Activated CD4-positive, alpha-beta T cell treated with anti-CD3 and anti-CD28 coated beads for 36 hours (primary cell): ENCODE measurements around the gene FNDC3A. TPM values are rescaled to one million over a fixed set of nuclear protein-coding genes. Genes with fewer than 3 reads are reported as not detected.
A peak's percentile ranks its signal among the peaks of the same experiment; 100 is the strongest.
"Not testable (repeated sequence)": the region's sequence is repeated elsewhere in the genome, so short reads cannot be mapped to it uniquely, and the experiment has no call there.

Source experiments
- ATAC-seq: fragments of 200-7000 bp; cut with Tn5 transposase; one replicate; pipeline ENCODE4 v1.10.0; 2021; ENCODE audit warnings: mild to moderate bottlenecking, moderate library complexity
- CTCF ChIA-PET: fragments of 350-600 bp; sonication (Branson Sonifier 250); formaldehyde crosslinking; loops from one replicate; lab custom pipeline; 2021; ENCODE audit warnings: antibody characterized with exemption; lab: Charles Lee
- POLR2A ChIA-PET: fragments of 350-600 bp; sonication (Branson Sonifier 250); formaldehyde crosslinking; loops from one replicate; lab custom pipeline; 2021; ENCODE audit warnings: antibody characterized with exemption, inconsistent platforms; lab: Charles Lee
- DNase-seq: peaks from one replicate; pipeline ENCODE4 v3.0.0-alpha.2; 2020
- H3K27ac Mint-ChIP-seq: one replicate; pipeline ENCODE4 v1.8.0; 2021; ENCODE audit warnings: mixed read lengths
- H3K27me3 Mint-ChIP-seq: one replicate; pipeline ENCODE4 v1.8.0; 2021; ENCODE audit warnings: mixed read lengths
- H3K36me3 Mint-ChIP-seq: one replicate; pipeline ENCODE4 v1.8.0; 2021; ENCODE audit warnings: low read depth, mixed read lengths
- H3K4me1 Mint-ChIP-seq: one replicate; pipeline ENCODE4 v1.8.0; 2021; ENCODE audit warnings: mixed read lengths
- H3K4me3 Mint-ChIP-seq: one replicate; pipeline ENCODE4 v1.8.0; 2021; ENCODE audit warnings: mild to moderate bottlenecking, moderate library complexity, mixed read lengths
- H3K9me3 Mint-ChIP-seq: one replicate; pipeline ENCODE4 v1.8.0; 2021; ENCODE audit warnings: low read depth, mixed read lengths
- intact Hi-C, 2 experiments: fragments of 100-400 bp; cut with DNase I in 1 of 2; cut with micrococcal nuclease in 1 of 2; formaldehyde crosslinking; loops; one replicate each; pipeline versions ENCODE4 v1.14.2 to v1.15.1; 2022 to 2024; cut with DNase I, micrococcal nuclease
- total RNA-seq, 2 experiments: library from RNA; stranded (reverse); gene quantifications; one replicate each; pipeline ENCODE4 v1.2.3, GENCODE V29; 2021

Gene FNDC3A
- total RNA-seq, 2 experiments from 2014 or later: 20.8 to 26.9 TPM

GRCh38 chr13:49140910-49141611 lies 165.3 kb downstream of the FNDC3A start:
- Mint-ChIP-seq H3K27me3 (no peaks in the 10 kb centered on the region), H3K27ac (peak overlapping the region; percentile 86), H3K4me1 (peaks cover 37% of the 10 kb centered on the region), H3K9me3 (no peaks in the 10 kb centered on the region), H3K36me3 (peaks cover 44% of the 10 kb centered on the region), H3K4me3 (no peak overlapping the region)
- ATAC-seq: peak; percentile 87
- ChIA-PET CTCF (no interaction called here), POLR2A (no interaction called here)
- intact Hi-C loops: no loop called here
- DNase-seq: no peak

- H3K4me1 Mint-ChIP-seq: peaks cover 39% of the 10 kb centered on the region
- H3K27me3 Mint-ChIP-seq: no peaks in the 10 kb centered on the region
- H3K4me3 Mint-ChIP-seq: peak overlapping the region; percentile 52
- CTCF ChIA-PET: no interaction called here
- peaks cover 23% of the 10 kb centered on the region for H3K9me3 Mint-ChIP-seq
- ATAC-seq (peak; percentile 58), DNase-seq (no peak)
- H3K36me3 Mint-ChIP-seq: peaks cover 68% of the 10 kb centered on the region
- POLR2A ChIA-PET: no interaction called here
- peak overlapping the region; percentile 78 for H3K27ac Mint-ChIP-seq
- intact Hi-C loops: no loop called here
These were observed 171.2 kb downstream of the FNDC3A start for GRCh38 chr13:49146950-49147355.

GRCh38 chr13:49148405-49148804 lies 172.7 kb downstream of the FNDC3A start:
- POLR2A ChIA-PET: no interaction called here
- H3K27me3 Mint-ChIP-seq: no peaks in the 10 kb centered on the region
- intact Hi-C loops: no loop called here
- H3K27ac Mint-ChIP-seq: no peak overlapping the region
- H3K4me3 Mint-ChIP-seq: no peak overlapping the region
- CTCF ChIA-PET: no interaction called here
- H3K9me3 Mint-ChIP-seq: peaks cover 26% of the 10 kb centered on the region
- H3K36me3 Mint-ChIP-seq: peaks cover 63% of the 10 kb centered on the region
- peaks cover 30% of the 10 kb centered on the region for H3K4me1 Mint-ChIP-seq
- ATAC-seq (no peak), DNase-seq (no peak)

- H3K4me1 Mint-ChIP-seq, H3K27ac Mint-ChIP-seq, CTCF ChIA-PET, H3K4me3 Mint-ChIP-seq, intact Hi-C loops, ATAC-seq, H3K9me3 Mint-ChIP-seq, POLR2A ChIA-PET, DNase-seq, H3K27me3 Mint-ChIP-seq: not testable (repeated sequence)
- peaks cover 51% of the 10 kb centered on the region for H3K36me3 Mint-ChIP-seq
These were observed 182.4 kb downstream of the FNDC3A start for GRCh38 chr13:49157955-49158584.

- DNase-seq, CTCF ChIA-PET, H3K27me3 Mint-ChIP-seq, H3K27ac Mint-ChIP-seq, H3K4me3 Mint-ChIP-seq, intact Hi-C loops, ATAC-seq, H3K4me1 Mint-ChIP-seq, POLR2A ChIA-PET: not testable (repeated sequence)
- Mint-ChIP-seq H3K36me3 (peaks cover 72% of the 10 kb centered on the region), H3K9me3 (peaks cover 20% of the 10 kb centered on the region)
These were observed 187.4 kb downstream of the FNDC3A start for GRCh38 chr13:49163162-49163561.

- intact Hi-C loops: no loop called here
- H3K4me1 Mint-ChIP-seq: no peaks in the 10 kb centered on the region
- no peak for ATAC-seq
- no peak for DNase-seq
- ChIA-PET POLR2A (no interaction called here), CTCF (interaction anchor here (0.8 kb wide), 1 partner anchor 347 kb away, joined by 3 read pairs; no protein-coding TSS in a partner anchor)
- H3K36me3 Mint-ChIP-seq: peaks cover 60% of the 10 kb centered on the region
- peaks cover 20% of the 10 kb centered on the region for H3K9me3 Mint-ChIP-seq
- H3K27ac Mint-ChIP-seq: no peak overlapping the region
- H3K4me3 Mint-ChIP-seq: no peak overlapping the region
- no peaks in the 10 kb centered on the region for H3K27me3 Mint-ChIP-seq
These were observed 189.0 kb downstream of the FNDC3A start for GRCh38 chr13:49164712-49165111.

GRCh38 chr13:49165798-49166752 lies 190.4 kb downstream of the FNDC3A start:
- Mint-ChIP-seq H3K9me3 (peaks cover 18% of the 10 kb centered on the region), H3K4me1 (no peaks in the 10 kb centered on the region), H3K27ac (no peak overlapping the region), H3K4me3 (no peak overlapping the region), H3K27me3 (no peaks in the 10 kb centered on the region), H3K36me3 (peaks cover 55% of the 10 kb centered on the region)
- ATAC-seq (no peak), DNase-seq (no peak)
- intact Hi-C loops: no loop called here
- POLR2A ChIA-PET: no interaction called here
- CTCF ChIA-PET: no interaction called here

- H3K36me3 Mint-ChIP-seq: peaks cover 28% of the 10 kb centered on the region
- H3K4me3 Mint-ChIP-seq: no peak overlapping the region
- ChIA-PET POLR2A (no interaction called here), CTCF (no interaction called here)
- no peaks in the 10 kb centered on the region for H3K4me1 Mint-ChIP-seq
- DNase-seq (no peak), ATAC-seq (no peak)
- intact Hi-C loops: no loop called here
- no peak overlapping the region for H3K27ac Mint-ChIP-seq
- H3K27me3 Mint-ChIP-seq: no peaks in the 10 kb centered on the region
- H3K9me3 Mint-ChIP-seq: no peaks in the 10 kb centered on the region
These were observed 195.6 kb downstream of the FNDC3A start for GRCh38 chr13:49171359-49171758.

GRCh38 chr13:49183672-49184325 lies 208.1 kb downstream of the FNDC3A start:
- intact Hi-C loops: no loop called here
- POLR2A ChIA-PET: no interaction called here
- Mint-ChIP-seq H3K9me3 (no peaks in the 10 kb centered on the region), H3K27ac (no peak overlapping the region), H3K27me3 (no peaks in the 10 kb centered on the region), H3K36me3 (peaks cover 46% of the 10 kb centered on the region), H3K4me1 (peaks cover 8% of the 10 kb centered on the region), H3K4me3 (no peak overlapping the region)
- ATAC-seq: peak; percentile 88
- DNase-seq: no peak
- CTCF ChIA-PET: no interaction called here

GRCh38 chr13:49184621-49185020 lies 208.9 kb downstream of the FNDC3A start:
- ATAC-seq: no peak
- ChIA-PET CTCF (no interaction called here), POLR2A (no interaction called here)
- no peak overlapping the region for H3K27ac Mint-ChIP-seq
- no peaks in the 10 kb centered on the region for H3K27me3 Mint-ChIP-seq
- no peak overlapping the region for H3K4me3 Mint-ChIP-seq
- no peak for DNase-seq
- H3K4me1 Mint-ChIP-seq: peaks cover 8% of the 10 kb centered on the region
- intact Hi-C loops: no loop called here
- H3K36me3 Mint-ChIP-seq: peaks cover 42% of the 10 kb centered on the region
- H3K9me3 Mint-ChIP-seq: no peaks in the 10 kb centered on the region

- intact Hi-C loops: no loop called here
- H3K27ac Mint-ChIP-seq: peak overlapping the region; percentile 44
- DNase-seq (peak; percentile 14), ATAC-seq (peak; percentile 72)
- ChIA-PET POLR2A (interaction anchor here (0.6 kb wide), 1 partner anchor 1016 kb away, joined by 4 read pairs; no protein-coding TSS in a partner anchor), CTCF (interaction anchor here (0.6 kb wide), 1 partner anchor 219 kb away, joined by 3 read pairs; no protein-coding TSS in a partner anchor)
- no peaks in the 10 kb centered on the region for H3K27me3 Mint-ChIP-seq
- H3K9me3 Mint-ChIP-seq: no peaks in the 10 kb centered on the region
- H3K36me3 Mint-ChIP-seq: peaks cover 39% of the 10 kb centered on the region
- peaks cover 8% of the 10 kb centered on the region for H3K4me1 Mint-ChIP-seq
- H3K4me3 Mint-ChIP-seq: no peak overlapping the region
These were observed 209.6 kb downstream of the FNDC3A start for GRCh38 chr13:49185264-49185663.
